ENCODE results near the gene ARMH4. TPM values are rescaled to one million over a fixed set of nuclear protein-coding genes. Genes with fewer than 3 reads are reported as not detected.

ARMH4 gene
- total RNA-seq, 3 donors from 2014 or later = not detected

- H3K9me3 Mint-ChIP-seq = no peaks in the 10 kb centered on the region
- no peak overlapping the region for H3K4me3 Mint-ChIP-seq
- no peaks in the 10 kb centered on the region for H3K4me1 Mint-ChIP-seq (ENCODE audit: low read depth)
- no peaks in the 10 kb centered on the region for H3K36me3 Mint-ChIP-seq (ENCODE audit: insufficient read depth)
- H3K27me3 Mint-ChIP-seq (ENCODE audit: low read depth) = peaks cover 5% of the 10 kb centered on the region
- ATAC-seq (no peak), DNase-seq (no peak)
Measured at GRCh38 chr14:57998766-57999165, 153.2 kb downstream of the ARMH4 start.

DNA sequence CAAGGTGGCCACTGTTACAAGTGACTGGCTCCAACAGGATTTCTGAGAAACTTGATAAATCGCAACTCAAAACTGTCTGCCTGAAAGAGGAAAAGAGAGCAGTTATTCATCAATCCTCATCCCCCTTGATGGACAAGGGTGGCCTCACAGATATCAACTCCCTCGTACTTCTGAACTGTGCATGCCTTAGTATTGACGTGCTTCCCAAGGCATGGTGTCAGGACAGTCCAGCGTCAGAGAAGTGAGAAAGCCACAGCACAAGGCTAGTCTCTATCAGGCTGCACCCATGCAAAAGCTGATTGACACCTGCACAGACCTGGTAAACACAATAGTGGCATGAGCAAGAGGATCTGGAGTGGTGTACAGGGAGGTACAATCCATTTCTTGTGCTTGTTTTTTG lies 160.7 kb downstream of the ARMH4 start:
- DNase-seq (no peak), ATAC-seq (no peak)
- no peaks in the 10 kb centered on the region for H3K9me3 Mint-ChIP-seq
- H3K36me3 Mint-ChIP-seq (ENCODE audit: insufficient read depth) = no peaks in the 10 kb centered on the region
- peaks cover 2% of the 10 kb centered on the region for H3K27me3 Mint-ChIP-seq (ENCODE audit: low read depth)
- H3K4me3 Mint-ChIP-seq = no peak overlapping the region
- no peaks in the 10 kb centered on the region for H3K4me1 Mint-ChIP-seq (ENCODE audit: low read depth)

- ATAC-seq = no peak
- Mint-ChIP-seq H3K4me3 (no peak overlapping the region), H3K9me3 (no peaks in the 10 kb centered on the region), H3K27me3 (ENCODE audit: low read depth) (peaks cover 2% of the 10 kb centered on the region), H3K36me3 (ENCODE audit: insufficient read depth) (no peaks in the 10 kb centered on the region), H3K4me1 (ENCODE audit: low read depth) (no peaks in the 10 kb centered on the region)
- no peak for DNase-seq
Measured at GRCh38 chr14:57988445-57988844, 163.6 kb downstream of the ARMH4 start.

- H3K36me3 Mint-ChIP-seq (ENCODE audit: insufficient read depth) = no peaks in the 10 kb centered on the region
- H3K4me3 Mint-ChIP-seq = no peak overlapping the region
- no peak for ATAC-seq
- peaks cover 2% of the 10 kb centered on the region for H3K27me3 Mint-ChIP-seq (ENCODE audit: low read depth)
- no peak for DNase-seq
- H3K4me1 Mint-ChIP-seq (ENCODE audit: low read depth) = no peaks in the 10 kb centered on the region
- H3K9me3 Mint-ChIP-seq = no peaks in the 10 kb centered on the region
Measured at GRCh38 chr14:57987596-57988300, 164.3 kb downstream of the ARMH4 start.

DNA sequence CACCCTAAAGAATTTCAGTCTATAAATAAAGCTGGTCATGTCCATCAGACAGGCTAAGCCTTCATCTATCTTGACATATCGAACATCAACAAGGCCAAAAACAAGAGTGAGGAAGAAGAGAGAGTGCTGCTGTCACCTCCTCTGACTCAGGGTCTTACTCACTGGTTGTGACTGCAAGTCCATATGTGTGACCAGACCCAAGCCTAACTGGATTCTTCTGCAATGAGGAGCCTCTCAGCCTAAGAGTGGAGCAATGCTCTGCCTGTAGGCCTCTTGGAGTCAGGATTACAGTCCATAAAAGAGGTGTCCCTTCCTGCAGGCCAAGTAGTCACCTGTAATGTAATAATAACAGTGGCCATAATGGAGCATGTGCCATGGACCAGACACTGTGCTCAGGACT lies 165.0 kb downstream of the ARMH4 start:
- Mint-ChIP-seq H3K9me3 (no peaks in the 10 kb centered on the region), H3K4me1 (ENCODE audit: low read depth) (no peaks in the 10 kb centered on the region), H3K4me3 (no peak overlapping the region), H3K27me3 (ENCODE audit: low read depth) (peaks cover 2% of the 10 kb centered on the region), H3K36me3 (ENCODE audit: insufficient read depth) (no peaks in the 10 kb centered on the region)
- no peak for DNase-seq
- ATAC-seq = no peak

GRCh38 chr14:57982804-57983634 lies 169.0 kb downstream of the ARMH4 start:
- no peak overlapping the region for H3K4me3 Mint-ChIP-seq
- DNase-seq = no peak
- H3K9me3 Mint-ChIP-seq = no peaks in the 10 kb centered on the region
- no peaks in the 10 kb centered on the region for H3K4me1 Mint-ChIP-seq (ENCODE audit: low read depth)
- ATAC-seq = no peak
- no peaks in the 10 kb centered on the region for H3K36me3 Mint-ChIP-seq (ENCODE audit: insufficient read depth)
- H3K27me3 Mint-ChIP-seq (ENCODE audit: low read depth) = no peaks in the 10 kb centered on the region

- no peak for DNase-seq
- H3K9me3 Mint-ChIP-seq = no peaks in the 10 kb centered on the region
- H3K27me3 Mint-ChIP-seq (ENCODE audit: low read depth) = no peaks in the 10 kb centered on the region
- H3K4me1 Mint-ChIP-seq (ENCODE audit: low read depth) = no peaks in the 10 kb centered on the region
- no peak overlapping the region for H3K4me3 Mint-ChIP-seq
- no peak for ATAC-seq
- H3K36me3 Mint-ChIP-seq (ENCODE audit: insufficient read depth) = no peaks in the 10 kb centered on the region
Measured at GRCh38 chr14:57981817-57982560, 170.0 kb downstream of the ARMH4 start.

DNA sequence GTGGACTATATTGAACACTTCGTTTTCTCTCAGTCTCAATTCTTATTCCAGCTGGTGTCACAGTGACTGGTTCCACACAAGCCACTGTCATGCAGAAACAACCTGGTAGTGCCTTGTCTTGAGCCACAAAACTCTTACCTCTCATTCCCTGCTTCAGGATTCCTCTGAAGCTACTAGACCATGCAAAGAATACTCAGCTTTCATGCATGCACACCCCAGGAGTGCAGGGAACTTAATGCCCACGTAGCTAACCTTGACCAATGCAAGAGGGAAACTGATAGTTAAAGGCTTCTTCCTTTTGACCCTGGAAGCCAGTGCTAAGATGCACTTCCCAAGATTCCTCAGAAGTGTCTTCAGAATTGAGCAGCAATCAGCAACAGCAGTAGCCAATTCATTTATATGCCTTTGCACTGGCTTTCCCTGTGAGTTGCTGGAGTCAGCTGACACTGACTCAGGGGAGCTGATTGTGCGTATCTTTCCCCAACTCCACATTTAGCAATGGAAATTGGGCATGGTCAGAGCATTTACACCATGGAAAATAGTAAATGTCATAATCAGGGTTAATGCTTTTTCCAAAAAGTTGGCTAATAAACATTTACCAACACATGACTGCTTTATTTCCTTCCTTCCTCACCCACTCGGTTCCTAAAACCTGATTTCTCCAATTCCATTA lies 172.5 kb downstream of the ARMH4 start:
- DNase-seq (no peak), ATAC-seq (no peak)
- H3K9me3 Mint-ChIP-seq = no peaks in the 10 kb centered on the region
- H3K27me3 Mint-ChIP-seq (ENCODE audit: low read depth) = no peaks in the 10 kb centered on the region
- H3K36me3 Mint-ChIP-seq (ENCODE audit: insufficient read depth) = no peaks in the 10 kb centered on the region
- no peak overlapping the region for H3K4me3 Mint-ChIP-seq
- no peaks in the 10 kb centered on the region for H3K4me1 Mint-ChIP-seq (ENCODE audit: low read depth)

DNA sequence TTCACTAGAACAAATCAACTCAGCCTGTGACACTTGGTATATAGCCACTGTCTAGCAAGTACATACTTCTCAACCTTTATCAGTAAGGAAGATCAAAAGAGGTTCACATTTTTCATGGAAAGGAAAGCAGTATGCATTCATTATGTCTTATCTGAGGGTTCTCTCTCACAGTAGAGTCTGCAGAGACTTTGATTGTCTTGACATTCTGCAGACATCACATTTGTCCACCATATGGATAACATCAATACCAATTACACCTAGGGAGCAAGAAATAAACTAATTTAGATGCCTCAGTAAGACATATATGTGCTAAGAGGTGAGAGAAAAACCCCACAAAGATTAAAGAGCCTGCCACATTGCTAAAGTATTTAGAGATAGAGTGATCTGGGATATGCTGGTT lies 175.3 kb downstream of the ARMH4 start:
- H3K4me1 Mint-ChIP-seq (ENCODE audit: low read depth) = no peaks in the 10 kb centered on the region

GRCh38 chr14:57974896-57975295 lies 177.1 kb downstream of the ARMH4 start:
- no peaks in the 10 kb centered on the region for H3K9me3 Mint-ChIP-seq
- DNase-seq = no peak
- no peak overlapping the region for H3K4me3 Mint-ChIP-seq
- no peaks in the 10 kb centered on the region for H3K36me3 Mint-ChIP-seq (ENCODE audit: insufficient read depth)
- no peak for ATAC-seq
- peaks cover 2% of the 10 kb centered on the region for H3K27me3 Mint-ChIP-seq (ENCODE audit: low read depth)
- no peaks in the 10 kb centered on the region for H3K4me1 Mint-ChIP-seq (ENCODE audit: low read depth)

More for the DNA sequence above, 175.3 kb downstream of the ARMH4 start:
- Mint-ChIP-seq H3K4me3 (no peak overlapping the region), H3K27me3 (ENCODE audit: low read depth) (no peaks in the 10 kb centered on the region), H3K36me3 (ENCODE audit: insufficient read depth) (no peaks in the 10 kb centered on the region), H3K9me3 (no peaks in the 10 kb centered on the region)
- DNase-seq = no peak
- no peak for ATAC-seq

DNA sequence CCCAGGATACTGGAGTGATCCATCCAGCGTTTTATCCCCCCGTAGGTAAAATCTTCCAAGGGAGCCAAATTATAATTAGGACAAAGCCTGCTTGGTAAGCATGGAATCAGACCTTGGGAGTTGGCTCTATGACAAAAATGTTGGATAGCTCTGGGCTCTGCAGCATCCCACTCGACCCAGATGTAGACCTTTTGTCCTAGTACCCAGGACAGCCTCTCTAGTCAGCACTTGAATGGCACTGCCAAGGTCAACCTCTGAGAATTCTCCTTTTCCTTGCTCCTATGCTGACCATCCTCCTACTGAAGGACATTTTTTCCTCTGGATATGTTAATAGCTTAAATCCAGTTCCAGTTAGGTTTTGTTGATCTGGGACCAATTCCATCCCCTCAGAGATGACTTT lies 181.4 kb downstream of the ARMH4 start:
- H3K36me3 Mint-ChIP-seq (ENCODE audit: insufficient read depth) = no peaks in the 10 kb centered on the region
- no peaks in the 10 kb centered on the region for H3K4me1 Mint-ChIP-seq (ENCODE audit: low read depth)
- H3K9me3 Mint-ChIP-seq = no peaks in the 10 kb centered on the region
- DNase-seq (no peak), ATAC-seq (no peak)
- H3K27me3 Mint-ChIP-seq (ENCODE audit: low read depth) = peaks cover 2% of the 10 kb centered on the region
- H3K4me3 Mint-ChIP-seq = no peak overlapping the region

- DNase-seq = no peak
- Mint-ChIP-seq H3K36me3 (ENCODE audit: insufficient read depth) (no peaks in the 10 kb centered on the region), H3K4me3 (no peak overlapping the region), H3K27me3 (ENCODE audit: low read depth) (peaks cover 2% of the 10 kb centered on the region), H3K9me3 (no peaks in the 10 kb centered on the region), H3K4me1 (ENCODE audit: low read depth) (no peaks in the 10 kb centered on the region)
- no peak for ATAC-seq
Measured at GRCh38 chr14:57970175-57970574, 181.8 kb downstream of the ARMH4 start.

GRCh38 chr14:57963071-57963470 lies 188.9 kb downstream of the ARMH4 start:
- ATAC-seq (no peak), DNase-seq (no peak)

GRCh38 chr14:57962325-57963035 lies 189.5 kb downstream of the ARMH4 start:
- peaks cover 3% of the 10 kb centered on the region for H3K27me3 Mint-ChIP-seq (ENCODE audit: low read depth)
- H3K4me3 Mint-ChIP-seq = no peak overlapping the region
- ATAC-seq = no peak
- DNase-seq = no peak
- H3K9me3 Mint-ChIP-seq = no peaks in the 10 kb centered on the region
- no peaks in the 10 kb centered on the region for H3K4me1 Mint-ChIP-seq (ENCODE audit: low read depth)
- H3K36me3 Mint-ChIP-seq (ENCODE audit: insufficient read depth) = no peaks in the 10 kb centered on the region

More at GRCh38 chr14:57963071-57963470, 188.9 kb downstream of the ARMH4 start:
- H3K4me3 Mint-ChIP-seq = no peak overlapping the region
- no peaks in the 10 kb centered on the region for H3K9me3 Mint-ChIP-seq
- H3K4me1 Mint-ChIP-seq (ENCODE audit: low read depth) = no peaks in the 10 kb centered on the region
- peaks cover 3% of the 10 kb centered on the region for H3K27me3 Mint-ChIP-seq (ENCODE audit: low read depth)
- H3K36me3 Mint-ChIP-seq (ENCODE audit: insufficient read depth) = no peaks in the 10 kb centered on the region
